GM19025 (cell line): ENCODE measurements around the gene EXOC6.
"Not testable (repeated sequence)": the region's sequence is repeated elsewhere in the genome, so short reads cannot be mapped to it uniquely, and the experiment has no call there.

Source experiments
- ATAC-seq: cut with Tn5 transposase; IDR thresholded peaks from one replicate; pipeline ENCODE4 v1.9.1; 2021; ENCODE audit warnings: mild to moderate bottlenecking, low read depth, moderate library complexity; ENCODE audit not compliant: unreplicated experiment

Gene EXOC6

DNA sequence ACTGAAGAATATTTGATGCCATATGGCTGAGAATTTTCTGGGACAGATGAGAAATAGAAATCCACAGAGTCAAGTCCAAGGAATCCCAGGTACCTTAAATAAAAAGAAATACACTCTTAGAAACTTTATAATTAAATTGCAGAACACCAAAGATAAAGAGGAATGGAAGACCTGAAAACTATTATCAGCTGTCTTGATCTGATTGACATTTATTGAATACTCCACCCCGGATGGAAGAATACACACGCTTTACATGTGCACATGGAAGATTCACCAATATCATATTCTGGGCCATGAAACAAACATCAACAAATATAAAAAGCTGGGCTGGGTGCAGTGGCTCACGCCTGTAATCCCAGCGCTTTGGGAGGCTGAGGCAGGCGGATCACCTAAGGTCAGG lies 81.6 kb downstream of the EXOC6 start:
- no peak for ATAC-seq

DNA sequence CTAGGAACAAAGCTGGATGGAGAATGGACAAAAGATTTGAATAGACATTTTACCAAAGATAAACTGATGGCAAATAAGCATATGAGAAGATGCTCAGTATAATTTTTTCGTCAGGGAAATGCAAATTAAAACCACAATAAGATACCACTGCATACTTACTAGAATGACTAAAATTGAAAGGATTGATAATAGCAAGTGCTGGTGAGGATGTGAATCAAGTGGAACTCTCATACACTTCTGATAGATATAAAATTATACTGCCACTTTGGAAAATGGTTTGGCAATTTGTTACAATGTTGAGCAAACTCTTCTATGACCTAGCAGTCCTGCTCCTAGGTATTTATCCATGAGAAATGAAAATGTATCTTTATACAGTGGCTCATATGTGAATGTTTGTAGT lies 83.3 kb downstream of the EXOC6 start:
- ATAC-seq = no peak

DNA sequence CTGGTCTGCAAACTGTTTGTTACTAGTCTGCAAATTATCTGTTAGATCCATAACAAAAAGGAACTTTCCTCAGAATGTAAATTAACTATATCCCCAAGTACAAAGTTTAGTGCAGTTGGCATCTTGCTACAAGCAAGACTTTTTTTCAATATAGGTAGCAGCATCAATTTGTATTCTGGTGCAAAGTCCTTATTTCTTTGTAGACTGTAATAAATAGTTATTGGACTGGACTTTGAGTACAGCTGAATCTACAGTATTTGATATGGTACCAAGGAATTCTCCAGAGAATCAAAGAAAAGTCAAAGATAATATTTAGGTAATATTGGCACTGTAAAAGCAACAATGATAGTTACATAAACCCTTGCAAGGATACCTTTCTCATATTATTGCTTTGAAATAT lies 89.6 kb downstream of the EXOC6 start:
- no peak for ATAC-seq

DNA sequence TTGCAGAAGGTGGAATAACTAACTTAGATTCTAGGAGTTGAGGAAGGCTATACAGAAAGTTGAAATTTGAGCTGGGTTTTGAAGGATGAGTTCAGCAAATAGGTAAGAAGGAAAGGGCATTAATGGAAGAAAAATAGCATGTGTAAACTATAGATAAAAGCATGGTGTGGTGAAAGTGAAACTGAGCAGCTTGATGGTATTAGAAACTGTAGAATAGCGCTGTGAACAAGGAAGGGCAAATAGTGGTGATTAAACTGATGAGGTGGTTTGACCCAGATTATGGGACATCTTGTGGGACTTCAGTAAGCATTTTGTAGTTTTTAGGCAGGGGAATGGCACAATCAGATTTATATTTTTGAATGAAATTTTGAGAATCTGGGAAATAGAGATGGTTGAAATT lies 90.5 kb downstream of the EXOC6 start:
- ATAC-seq = no peak

DNA sequence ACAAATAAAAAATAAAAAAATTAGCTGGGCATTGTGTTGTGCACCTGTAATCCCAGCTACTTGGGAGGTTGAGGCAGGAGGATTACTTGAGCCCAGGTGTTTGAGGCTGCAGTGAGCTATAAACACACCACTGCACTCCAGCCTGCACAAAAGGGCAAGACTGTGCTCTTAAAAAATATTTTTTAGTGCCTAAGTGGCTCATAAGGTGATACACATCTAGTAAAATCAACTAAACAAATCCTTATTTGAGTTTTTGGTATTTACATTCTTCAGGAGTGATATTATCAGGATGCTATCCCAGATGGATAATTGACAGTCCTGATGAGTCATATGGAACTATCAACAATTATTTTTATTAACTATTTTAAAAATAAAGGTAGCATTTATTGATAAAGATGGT lies 93.9 kb downstream of the EXOC6 start:
- no peak for ATAC-seq

DNA sequence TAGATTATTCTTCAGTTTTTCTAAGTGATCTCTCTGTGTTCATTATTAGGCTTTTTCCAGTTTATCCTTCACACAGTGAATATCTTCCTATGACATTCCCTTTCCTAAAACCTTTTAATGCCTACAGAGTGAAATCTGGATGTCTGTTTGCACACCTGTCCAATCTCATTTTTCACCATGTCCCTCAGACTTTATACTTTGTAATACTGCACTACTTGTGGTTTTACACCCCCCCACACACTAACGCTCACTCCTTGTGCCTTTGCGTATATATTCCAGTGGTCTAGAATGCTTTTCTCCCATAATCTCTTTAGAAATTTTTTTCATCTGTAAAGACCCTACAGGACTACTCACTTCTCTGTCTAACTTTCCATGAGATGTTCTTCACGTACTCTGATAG lies 98.2 kb downstream of the EXOC6 start:
- ATAC-seq = no peak

DNA sequence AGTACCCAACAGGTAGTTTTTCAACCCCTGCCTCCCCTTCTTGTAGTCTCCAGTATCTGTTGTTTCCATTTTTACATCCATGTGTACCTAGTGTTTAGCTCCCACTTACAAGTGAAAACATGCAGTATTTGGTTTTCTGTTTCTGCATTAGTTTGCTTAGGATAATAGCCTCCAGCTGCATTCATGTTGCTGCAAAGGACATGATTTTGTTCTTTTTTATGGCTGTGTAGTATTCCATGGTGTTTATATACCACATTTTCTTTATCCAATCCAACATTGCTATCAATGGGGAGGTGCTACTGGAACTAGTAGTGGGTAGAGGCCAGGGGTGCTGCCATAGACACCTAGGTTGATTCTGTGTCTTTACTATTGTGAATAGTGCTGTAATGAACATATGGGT lies 104.3 kb downstream of the EXOC6 start:
- not testable (repeated sequence) for ATAC-seq

DNA sequence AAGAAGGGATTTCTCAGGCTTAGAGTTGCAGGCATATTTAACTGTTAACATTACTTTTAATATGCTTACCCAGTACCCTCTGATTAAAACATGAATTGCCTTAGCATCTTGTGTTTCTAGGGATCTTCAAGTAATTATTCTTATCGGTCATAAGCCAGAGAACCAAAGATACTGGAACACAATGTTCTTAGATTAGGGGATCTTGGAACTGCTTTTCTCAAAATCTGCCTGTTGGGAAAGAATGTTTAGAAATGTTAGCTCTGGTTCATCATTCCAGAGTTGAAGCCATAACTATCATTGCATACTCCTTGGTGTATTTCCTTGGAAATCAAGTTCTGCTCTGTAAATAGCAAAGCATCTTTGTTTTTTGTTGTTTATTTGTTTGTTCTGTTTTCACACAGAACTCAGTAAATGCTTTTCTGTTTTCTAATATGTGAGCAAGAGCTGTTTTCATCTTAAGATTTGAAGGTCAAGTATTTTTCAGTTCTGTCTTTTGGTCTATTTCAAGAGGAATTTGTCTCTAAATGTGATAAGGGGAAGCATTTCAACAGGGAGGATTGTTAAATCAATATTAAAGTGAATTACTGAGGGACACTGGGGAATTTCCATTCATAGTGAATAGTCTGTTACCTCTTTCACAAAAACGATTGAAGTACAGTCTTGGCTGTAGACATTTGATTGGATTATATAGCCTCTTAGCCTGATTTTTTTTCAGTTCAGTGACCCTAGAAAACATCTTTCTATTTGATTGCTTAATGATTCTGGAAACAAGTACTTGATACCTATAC lies 109.1 kb downstream of the EXOC6 start:
- ATAC-seq = no peak

DNA sequence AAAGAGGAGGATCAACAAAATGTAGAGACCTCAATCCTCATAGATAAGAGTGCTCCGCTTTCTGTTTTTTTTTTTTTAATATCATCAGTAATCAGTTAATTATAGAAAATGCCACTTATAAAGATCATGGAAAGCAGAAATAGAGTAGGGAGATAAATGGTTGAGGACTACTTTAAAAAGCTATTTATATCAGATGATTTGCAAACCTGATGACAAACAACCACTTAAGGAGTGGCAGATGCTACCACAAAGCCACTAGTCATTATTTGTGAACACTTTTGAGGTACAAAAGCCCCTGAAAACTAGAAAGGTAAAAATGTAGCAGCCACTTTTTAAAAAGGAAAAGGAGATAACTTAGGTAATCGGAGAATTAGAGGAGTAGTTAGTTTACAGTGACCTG lies 113.3 kb downstream of the EXOC6 start:
- no peak for ATAC-seq

DNA sequence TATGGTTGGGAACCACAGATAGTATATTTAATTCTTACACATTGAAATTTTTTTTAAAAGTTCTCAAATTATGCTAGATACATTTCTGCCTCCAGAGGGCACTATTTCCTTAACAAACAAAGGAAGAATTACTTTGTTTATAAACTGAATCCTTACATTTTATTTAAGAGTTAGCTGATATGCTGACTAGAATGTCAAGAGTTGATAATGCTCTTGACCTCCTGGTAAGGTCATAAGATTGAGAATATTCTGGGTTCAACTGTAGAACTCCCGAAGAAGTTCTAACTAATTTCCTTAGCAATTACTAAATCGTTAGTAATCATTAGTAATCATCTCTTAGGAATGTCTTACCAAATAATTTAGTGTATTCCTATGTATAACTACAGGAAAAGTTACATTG lies 117.0 kb downstream of the EXOC6 start:
- ATAC-seq = no peak

DNA sequence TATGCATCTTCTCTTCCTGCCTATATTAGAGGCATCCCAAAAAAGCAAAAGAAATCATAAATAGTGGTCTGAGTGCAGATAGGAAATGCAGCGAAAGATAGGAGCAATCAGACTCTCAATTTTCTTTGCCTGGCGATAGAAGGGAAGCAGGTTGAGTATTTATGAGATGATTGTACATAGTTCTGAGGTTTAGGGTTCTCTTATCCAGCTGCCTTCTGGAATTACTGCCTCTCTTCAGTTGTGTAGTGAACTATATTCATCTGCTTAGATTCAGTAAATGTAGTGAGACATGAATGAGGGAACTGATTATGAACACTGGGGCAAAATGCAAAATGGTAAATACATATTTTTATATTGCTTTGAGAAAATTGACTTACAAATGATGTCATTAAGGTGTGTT lies 119.3 kb downstream of the EXOC6 start:
- ATAC-seq = no peak

DNA sequence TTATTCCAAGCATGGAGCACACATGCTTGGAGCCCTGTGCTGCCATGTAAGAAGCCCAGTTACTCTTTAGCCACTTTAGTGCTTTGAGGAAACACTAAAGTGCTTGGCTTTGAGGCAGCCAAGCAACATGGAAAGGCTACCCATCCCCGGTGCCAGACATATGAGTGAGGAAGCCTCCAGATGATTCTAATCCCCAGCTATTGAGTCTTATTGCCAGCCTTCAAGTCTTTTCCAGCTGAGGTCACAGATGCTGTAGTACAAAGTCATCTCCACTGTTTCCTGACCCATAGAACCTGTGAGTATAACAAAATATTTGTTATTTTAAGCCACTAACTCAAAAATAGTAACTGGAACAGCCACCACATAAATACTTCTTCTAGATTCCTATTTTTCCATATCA lies 120.8 kb downstream of the EXOC6 start:
- no peak for ATAC-seq

DNA sequence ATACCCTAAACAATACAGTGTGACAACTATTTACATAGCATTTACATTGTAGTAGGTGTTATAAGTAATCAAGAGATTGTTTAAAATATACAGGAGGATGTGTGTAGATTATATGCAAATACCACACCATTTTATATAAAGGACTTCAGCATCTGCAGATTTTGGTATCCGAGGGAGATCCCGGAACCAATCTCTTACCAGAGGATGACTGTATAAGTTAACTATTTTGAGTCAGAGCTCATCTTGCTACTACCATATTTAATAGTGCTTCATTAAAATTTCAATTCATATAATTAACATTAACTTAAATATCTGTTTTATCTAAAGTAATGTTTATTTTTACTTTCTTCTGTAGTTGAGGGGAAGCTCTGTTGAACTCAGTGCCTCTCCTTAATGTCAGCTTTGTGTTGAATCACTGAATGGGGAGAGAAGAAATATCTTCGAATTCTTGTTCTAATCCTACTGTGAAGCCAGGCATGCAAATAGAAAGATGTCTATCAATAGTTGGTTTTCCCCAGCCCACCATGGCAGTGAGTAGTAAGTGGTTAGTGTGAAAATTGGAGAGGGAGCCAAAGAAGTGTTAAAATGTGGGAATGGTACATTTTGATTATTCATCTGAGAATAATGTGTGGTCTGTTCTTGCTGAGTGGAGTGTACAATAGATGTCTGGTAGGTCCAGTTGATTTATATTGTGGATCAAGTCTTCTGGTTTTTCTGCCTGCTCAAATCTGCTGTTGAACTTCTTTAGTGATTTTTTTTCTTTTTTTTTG lies 122.2 kb downstream of the EXOC6 start:
- ATAC-seq = no peak

DNA sequence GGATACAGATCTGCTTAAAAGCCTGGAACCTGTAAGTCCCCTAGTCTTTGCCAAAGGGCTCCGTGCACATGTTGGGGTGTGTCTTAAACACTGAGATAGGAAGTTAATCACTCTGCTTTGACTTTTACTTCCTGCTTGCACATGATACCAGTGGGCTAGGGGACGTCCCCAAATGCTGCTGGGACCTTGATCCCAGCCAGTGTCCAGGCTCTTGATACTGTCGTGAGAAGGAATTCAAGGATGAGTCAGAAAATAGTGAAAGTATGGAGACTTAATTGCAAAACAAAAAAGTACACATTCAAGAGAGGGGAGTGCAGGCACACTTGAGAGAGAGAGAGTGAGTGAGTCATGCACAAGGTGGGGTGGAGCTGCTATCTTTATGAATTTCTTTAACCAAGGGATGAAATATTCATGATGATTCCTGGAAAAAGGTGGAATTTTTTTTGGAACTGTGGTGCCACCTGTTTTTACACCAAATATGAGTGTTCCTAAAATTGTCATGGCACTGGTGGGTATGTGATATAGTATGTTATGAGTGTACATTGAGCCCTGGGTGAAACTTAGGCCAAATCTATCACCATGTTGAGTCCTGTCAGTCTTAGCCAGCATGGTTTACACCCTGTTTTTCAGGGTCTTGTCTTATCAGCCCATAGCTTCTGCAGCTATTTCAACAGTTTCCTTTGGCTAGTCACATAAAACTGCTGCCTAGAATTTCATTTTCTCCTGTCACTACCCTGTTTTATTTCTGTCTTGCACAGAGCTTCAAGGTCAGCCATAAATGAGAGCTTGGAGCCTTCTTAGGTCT lies 123.9 kb downstream of the EXOC6 start:
- ATAC-seq = no peak

DNA sequence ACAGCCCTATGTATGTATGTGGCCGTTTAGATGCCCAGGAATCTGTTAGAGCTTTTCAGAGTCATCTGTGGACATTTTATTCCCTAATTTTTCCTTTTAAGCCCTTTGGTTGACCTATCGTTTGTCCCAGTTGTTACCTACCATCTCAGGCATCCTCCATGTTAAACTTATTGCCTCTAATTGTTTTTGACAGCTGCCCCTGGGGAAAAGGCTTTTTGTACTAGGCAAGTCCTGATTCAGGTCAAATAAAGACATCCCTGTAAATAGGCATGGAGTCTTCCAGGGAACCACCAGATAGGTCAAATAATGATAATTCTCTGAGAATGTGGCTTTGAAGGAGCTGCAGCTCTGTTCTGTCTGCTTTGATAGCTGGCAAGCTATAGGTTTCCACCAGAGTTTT lies 124.6 kb downstream of the EXOC6 start:
- ATAC-seq = no peak

DNA sequence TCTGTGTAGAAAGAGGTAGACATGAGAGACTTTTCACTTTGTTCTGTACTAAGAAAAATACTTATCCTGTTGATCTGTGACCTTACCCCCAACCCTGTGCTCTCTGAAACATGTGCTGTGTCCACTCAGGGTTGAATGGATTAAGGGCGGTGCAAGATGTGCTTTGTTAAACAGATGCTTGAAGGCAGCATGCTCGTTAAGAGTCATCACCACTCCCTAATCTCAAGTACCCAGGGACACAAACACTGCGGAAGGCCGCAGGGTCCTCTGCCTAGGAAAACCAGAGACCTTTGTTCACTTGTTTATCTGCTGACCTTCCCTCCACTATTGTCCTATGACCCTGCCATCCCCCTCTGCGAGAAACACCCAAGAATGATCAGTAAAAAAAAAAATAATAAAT lies 128.0 kb downstream of the EXOC6 start:
- not testable (repeated sequence) for ATAC-seq

DNA sequence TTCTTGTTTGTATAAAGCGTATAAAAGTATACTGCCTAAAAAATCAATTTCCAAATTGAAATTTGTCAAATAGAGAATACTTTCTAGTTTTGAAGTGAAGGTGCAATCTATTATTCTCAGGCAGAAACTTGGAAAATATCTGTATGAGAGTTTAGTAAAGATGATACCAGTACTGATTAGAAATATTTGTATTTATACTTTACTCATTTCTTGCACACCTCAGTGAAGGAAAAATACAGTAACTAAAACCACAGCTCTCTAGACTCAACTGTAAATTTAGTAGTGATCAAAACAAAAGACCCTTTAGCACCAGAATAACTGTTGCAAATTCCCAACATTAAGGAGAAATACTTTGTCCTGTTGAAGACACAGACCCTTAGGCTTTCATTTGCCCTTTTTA lies 140.9 kb downstream of the EXOC6 start:
- ATAC-seq = no peak

DNA sequence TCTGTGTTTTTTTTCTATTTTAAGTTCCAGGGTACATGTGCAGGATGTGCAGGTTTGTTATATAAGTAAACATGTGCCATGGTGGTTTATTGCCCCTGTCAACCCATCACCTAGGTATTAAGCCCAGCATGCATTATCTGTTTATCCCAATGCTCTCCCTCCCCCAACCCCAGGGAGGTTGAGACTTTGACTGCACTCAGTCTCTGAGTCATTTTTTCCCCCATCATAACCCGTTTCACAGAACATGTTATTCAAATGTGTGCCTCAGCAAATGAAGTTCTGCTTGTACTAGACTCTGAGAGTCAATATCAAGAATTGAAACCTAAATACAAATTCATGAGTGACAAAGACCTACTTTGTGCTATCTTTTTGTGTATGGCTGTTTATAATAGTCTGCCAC lies 142.3 kb downstream of the EXOC6 start:
- peak; percentile 44 for ATAC-seq

DNA sequence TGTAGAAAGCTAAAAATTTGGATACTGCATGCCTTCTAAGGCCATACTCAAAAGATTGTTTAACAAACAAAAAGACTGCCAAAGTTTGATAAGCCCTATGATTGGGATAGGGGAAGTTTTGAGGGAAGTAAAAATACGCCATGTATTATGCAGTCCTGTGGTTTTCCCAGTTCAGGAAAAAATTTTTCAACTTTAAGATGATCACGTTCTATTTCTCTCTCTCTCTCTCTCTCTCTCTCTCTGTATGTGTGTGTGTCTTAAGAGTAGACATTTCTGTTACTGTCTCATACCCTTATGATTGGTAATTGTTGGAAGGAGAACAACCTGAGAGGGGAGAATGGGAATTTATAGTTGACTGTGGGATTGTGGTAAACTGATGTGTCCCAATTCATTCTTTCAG lies 143.2 kb downstream of the EXOC6 start:
- ATAC-seq = no peak

DNA sequence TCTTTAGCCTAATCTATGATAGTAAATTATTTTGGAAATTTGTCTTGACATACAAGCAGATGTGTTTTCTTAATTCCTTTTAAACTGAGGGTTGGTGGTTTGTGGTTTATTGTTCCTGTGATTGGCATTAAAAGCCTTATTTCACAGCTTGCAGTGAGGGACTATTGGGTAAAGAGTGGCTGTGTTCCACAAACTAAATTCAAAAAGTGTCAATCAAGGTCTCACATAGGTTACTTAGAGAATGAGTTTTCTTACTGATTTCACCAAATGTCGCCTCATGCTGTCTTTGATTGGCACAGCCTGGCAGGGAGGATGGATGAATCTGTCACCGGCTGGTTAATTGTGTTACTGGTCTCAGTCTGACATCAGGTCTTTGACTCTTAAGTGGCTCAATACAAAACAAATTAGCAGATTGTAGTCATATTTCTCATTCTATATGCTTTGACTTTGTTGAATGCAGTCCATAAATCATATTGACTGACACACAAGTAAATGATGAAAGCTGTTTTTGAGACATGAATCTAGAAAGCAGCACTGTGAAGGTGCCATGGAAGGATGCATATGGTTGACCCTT lies 145.5 kb downstream of the EXOC6 start:
- no peak for ATAC-seq

DNA sequence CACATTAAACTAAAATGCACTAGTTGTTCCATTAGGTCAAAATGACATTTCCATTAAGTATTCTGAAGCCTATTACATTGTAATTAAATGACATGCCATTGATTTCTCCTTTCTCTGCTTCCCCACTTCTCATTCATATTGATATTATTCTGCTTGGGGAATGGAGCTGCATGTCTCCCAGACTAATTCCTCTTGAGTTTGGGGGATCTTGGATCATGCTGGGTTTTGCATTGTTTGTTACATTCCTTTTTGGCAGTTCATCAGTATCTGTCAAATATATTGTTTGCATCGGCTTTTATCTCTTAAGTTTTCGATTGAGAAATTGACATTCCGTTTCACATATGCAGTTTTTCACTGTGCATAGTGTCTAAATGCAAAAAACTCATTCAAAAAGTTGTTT lies 147.2 kb downstream of the EXOC6 start:
- ATAC-seq = no peak
